ENCODE data around the gene CAPZA2.
"Not testable (repeated sequence)": the region's sequence is repeated elsewhere in the genome, so short reads cannot be mapped to it uniquely, and the experiment has no call there.

The CAPZA2 gene

DNA sequence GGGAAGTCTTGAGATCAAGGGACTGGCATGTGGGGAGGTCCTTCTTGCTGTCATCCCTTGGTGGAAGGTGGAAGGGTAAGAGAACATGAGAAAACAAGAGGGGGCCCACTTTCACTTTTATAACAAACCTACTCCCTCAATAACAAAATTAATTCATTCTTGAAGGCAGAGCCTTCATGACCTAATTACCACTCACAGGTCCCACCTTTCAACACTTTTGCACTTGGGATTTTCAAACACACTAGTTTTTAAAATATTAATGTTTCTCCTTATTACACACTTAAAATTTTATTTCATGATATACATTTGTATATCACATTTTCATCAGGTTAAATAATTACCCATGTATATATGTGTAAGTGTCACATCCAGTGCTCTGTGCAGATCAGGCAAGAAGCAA, 93.0 kb downstream of the CAPZA2 start:
- DNase-seq (ENCODE audit: low spot score): no peak
- TF ChIP-seq, protein P1, sequence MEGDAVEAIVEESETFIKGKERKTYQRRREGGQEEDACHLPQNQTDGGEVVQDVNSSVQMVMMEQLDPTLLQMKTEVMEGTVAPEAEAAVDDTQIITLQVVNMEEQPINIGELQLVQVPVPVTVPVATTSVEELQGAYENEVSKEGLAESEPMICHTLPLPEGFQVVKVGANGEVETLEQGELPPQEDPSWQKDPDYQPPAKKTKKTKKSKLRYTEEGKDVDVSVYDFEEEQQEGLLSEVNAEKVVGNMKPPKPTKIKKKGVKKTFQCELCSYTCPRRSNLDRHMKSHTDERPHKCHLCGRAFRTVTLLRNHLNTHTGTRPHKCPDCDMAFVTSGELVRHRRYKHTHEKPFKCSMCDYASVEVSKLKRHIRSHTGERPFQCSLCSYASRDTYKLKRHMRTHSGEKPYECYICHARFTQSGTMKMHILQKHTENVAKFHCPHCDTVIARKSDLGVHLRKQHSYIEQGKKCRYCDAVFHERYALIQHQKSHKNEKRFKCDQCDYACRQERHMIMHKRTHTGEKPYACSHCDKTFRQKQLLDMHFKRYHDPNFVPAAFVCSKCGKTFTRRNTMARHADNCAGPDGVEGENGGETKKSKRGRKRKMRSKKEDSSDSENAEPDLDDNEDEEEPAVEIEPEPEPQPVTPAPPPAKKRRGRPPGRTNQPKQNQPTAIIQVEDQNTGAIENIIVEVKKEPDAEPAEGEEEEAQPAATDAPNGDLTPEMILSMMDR (IDR thresholded peaks at IDR 0.05; ENCODE audit: extremely low read depth, missing control alignments): no peak

DNA sequence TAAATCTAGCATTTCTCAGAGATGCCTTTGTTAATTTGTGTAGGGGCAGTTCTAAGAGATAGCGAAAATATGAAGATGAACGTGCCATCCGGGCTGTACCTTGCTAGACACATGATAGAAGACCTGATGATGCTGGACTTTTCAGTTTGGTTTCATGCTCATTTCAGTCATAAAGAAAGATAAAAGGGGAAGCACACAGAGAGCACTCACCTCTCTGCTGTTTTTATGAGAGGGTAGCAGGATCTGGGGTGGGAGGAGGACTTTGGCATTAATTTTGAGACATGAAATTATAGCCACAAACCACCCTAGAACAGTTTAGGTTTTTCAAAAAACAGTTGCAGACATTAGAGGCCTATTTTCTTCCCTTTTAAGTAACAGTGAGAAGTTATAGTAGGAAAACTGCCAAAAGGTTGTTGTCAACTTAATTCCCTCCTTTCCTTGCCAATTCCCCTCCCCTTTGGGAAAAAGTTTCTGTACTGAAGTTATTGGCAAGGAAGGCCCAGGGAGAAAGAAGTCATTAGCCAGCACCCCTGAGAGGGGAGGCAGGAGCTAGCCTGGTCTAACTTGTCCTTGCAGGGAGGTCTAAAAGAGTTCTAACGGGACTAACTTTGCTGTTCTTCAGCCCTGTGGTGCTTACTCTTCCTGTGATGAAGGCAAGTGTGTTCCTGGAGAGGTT, 93.6 kb downstream of the CAPZA2 start:
- DNase-seq (ENCODE audit: low spot score): peak; percentile 79
- TF ChIP-seq, protein P1 (IDR thresholded peaks at IDR 0.05; ENCODE audit: extremely low read depth, missing control alignments): no peak

DNA sequence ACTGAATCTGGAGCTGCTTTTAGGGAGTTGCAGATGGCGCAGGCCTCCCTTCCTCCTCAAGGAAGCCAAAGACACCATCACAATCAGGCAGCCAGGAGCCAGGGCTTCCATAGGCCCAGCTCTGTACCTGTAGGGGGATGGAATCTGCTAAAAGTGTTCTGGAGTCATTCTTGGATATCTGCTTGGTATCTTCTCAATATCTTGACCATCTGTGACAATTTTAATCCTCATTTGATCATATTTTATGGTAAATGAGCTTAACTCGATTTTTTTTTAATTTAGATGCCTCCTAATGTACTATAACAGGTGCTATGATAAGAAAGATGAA, 94.1 kb downstream of the CAPZA2 start:
- TF ChIP-seq, protein P1 (IDR thresholded peaks at IDR 0.05; ENCODE audit: extremely low read depth, missing control alignments): no peak

DNA sequence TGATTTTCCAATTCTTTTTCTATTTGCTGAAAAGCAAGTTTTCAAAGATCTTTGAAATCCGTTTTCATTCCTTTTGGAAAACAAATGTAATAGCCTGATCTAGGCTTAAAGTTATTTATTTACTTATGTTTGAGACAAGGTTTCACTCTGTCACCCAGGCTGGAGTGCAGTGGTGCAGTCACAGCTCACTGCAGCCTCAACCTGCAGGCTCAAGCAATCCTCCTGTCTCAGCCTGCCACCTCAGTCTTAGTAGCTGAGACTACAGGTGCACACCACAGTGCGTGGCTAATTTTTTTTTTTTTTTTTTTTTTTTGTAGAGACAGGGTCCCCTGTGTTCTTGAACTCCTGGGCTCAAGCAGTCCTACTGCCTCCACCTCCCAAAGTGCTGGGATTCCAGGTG, 95.5 kb downstream of the CAPZA2 start:
- DNase-seq (ENCODE audit: low spot score): no peak
- TF ChIP-seq, protein P1 (IDR thresholded peaks at IDR 0.05; ENCODE audit: extremely low read depth, missing control alignments): no peak

More for the DNA sequence above, 94.1 kb downstream of the CAPZA2 start:
- no peak for DNase-seq (ENCODE audit: low spot score)

DNA sequence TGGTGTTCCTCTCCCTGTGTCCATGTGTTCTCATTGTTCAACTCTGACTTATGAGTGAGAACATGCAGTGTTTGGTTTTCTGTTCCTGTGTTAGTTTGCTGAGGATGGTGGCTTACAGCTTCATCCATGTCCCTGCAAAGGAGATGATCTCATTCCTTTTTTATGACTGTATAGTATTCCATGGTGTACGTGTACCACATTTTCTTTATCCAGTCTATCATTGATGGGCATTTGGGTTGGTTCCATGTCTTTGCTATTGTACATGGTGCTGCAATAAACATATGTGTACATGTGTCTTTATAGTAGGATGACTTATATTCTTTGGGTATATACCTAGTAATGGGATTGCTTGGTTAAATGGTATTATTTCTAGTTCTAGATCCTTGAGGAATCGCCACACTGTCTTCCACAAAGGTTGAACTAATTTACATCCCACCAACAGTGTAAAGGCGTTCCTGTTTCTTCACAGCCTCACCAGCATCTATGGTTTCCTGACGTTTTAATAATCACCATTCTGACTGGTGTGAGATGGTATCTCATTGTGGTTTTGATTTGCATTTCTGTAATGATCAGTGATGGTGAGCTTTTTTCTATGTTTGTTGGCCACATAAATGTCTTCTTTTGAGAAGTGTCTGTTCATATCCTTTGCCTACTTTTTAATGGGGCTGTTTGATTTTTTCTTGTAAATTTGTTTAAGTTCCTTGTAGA, 99.7 kb downstream of the CAPZA2 start:
- DNase-seq (ENCODE audit: low spot score): not testable (repeated sequence)

DNA sequence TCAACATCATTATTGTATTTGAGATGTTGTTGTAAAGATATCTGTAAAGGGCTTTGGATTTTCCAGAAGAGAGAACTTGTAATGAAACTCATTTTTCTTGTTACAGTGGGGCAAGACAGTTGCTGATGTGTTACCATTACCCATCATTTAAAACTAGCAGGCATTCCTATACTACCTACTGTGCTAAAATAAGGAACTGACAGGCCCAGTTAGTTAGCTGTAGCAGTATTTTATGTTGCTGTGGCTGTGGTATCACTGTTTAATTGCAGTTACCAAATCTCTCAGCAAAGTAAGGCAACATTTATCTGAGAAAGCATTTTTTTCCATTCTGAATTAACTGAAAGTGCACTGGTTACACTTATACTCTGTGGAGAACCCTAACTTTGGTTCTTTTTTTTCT, 100.8 kb downstream of the CAPZA2 start:
- TF ChIP-seq, protein P1 (IDR thresholded peaks at IDR 0.05; ENCODE audit: extremely low read depth, missing control alignments): no peak
- no peak for DNase-seq (ENCODE audit: low spot score)

DNA sequence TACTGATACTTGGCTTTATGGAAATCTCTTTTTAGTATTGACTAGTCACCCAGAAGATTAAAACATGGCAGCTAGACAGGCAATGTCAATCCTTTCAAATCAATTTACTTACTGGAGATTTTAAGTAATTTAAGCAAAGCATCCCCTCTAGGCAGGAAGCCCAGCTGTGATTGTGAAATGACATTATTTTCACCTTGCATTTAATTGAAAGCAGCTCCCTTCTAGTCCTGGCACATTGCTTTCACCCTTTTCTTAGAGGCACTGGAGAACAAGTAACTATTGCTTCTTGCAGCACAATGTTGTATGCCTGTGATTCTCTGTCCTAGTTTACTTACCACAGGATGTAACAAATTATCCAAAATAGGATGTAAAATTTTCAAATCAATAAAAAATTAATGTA, 104.2 kb downstream of the CAPZA2 start:
- no peak for DNase-seq (ENCODE audit: low spot score)
- TF ChIP-seq, protein P1 (IDR thresholded peaks at IDR 0.05; ENCODE audit: extremely low read depth, missing control alignments): no peak
